NB4 (cell line): Measurements from ENCODE around the gene EPB41L5.
"Not testable (repeated sequence)": the region's sequence is repeated elsewhere in the genome, so short reads cannot be mapped to it uniquely, and the experiment has no call there.

ENCODE experiments used
- DNase-seq: peaks from one replicate; pipeline ENCODE4 v3.0.0; 2010; ENCODE audit warnings: low read depth
- H3K4me3 ChIP-seq: one replicate; pipeline ENCODE4 v1.5.1; 2011; ENCODE audit warnings: mild to moderate bottlenecking, low read depth, low read length, moderate library complexity
- MYC ChIP-seq: IDR thresholded peaks from 2 replicates; pipeline ENCODE4 v1.6.1; 2011; ENCODE audit warnings: low read depth, low read length
- POLR2A ChIP-seq: IDR thresholded peaks from 2 replicates; pipeline ENCODE4 v1.6.1; 2011; ENCODE audit warnings: mild to moderate bottlenecking; ENCODE audit not compliant: insufficient read length; ENCODE audit errors: extremely low read depth
- TF ChIP-seq, protein P1 (sequence below): IDR thresholded peaks from 2 replicates; pipeline ENCODE4 v1.6.1; 2011; ENCODE audit warnings: low read depth, low read length
- TF ChIP-seq, protein P2 (sequence below): IDR thresholded peaks from one replicate; pipeline ENCODE4 v1.5.1; 2012; ENCODE audit warnings: low read depth, low read length

EPB41L5 gene

DNA sequence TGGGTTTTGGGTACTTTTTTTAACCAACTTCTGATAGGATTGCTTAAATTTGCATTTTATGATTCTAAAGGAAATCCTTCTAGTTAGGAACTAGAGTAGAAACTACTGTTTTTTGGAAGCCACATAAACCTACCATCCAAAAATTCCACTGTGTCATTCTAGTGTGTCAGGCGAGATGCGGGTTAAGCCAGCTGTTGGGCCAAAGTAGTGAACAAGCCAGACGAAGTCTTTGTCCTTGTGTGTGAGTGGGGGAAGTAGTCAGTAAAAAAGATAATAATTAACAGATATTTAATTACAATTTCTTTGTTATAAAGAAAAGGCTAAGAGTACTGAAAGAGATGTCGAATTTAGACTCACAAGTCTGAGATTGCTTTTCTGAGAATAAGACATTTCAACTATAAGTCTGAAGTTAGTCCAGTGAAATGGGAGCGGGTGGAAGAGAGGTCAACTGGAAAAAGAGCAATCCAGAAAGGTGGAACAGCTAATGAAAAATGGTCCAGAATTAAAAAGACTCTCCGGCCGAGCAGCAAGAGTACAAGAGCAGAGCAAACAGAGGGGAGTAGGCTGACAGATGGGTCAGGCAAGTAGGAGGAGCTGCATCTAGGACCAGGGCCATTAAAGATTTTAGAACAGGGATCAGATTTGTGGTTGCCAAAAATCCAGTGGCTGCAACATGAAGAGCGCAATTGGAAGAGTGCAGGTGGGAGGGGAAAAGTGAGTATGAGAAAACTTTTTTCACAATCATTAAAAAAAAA is 1.5 kb downstream of the EPB41L5 start:
- H3K4me3 ChIP-seq, result no peak overlapping the region
- no peak for DNase-seq
- TF ChIP-seq, protein P1, sequence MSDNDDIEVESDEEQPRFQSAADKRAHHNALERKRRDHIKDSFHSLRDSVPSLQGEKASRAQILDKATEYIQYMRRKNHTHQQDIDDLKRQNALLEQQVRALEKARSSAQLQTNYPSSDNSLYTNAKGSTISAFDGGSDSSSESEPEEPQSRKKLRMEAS, result no peak
- TF ChIP-seq POLR2A (no peak), MYC (no peak)
- TF ChIP-seq, protein P2, sequence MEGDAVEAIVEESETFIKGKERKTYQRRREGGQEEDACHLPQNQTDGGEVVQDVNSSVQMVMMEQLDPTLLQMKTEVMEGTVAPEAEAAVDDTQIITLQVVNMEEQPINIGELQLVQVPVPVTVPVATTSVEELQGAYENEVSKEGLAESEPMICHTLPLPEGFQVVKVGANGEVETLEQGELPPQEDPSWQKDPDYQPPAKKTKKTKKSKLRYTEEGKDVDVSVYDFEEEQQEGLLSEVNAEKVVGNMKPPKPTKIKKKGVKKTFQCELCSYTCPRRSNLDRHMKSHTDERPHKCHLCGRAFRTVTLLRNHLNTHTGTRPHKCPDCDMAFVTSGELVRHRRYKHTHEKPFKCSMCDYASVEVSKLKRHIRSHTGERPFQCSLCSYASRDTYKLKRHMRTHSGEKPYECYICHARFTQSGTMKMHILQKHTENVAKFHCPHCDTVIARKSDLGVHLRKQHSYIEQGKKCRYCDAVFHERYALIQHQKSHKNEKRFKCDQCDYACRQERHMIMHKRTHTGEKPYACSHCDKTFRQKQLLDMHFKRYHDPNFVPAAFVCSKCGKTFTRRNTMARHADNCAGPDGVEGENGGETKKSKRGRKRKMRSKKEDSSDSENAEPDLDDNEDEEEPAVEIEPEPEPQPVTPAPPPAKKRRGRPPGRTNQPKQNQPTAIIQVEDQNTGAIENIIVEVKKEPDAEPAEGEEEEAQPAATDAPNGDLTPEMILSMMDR, result no peak

GRCh38 chr2:120016800-120017199 is 3.9 kb downstream of the EPB41L5 start:
- TF ChIP-seq, protein P2, result no peak

DNA sequence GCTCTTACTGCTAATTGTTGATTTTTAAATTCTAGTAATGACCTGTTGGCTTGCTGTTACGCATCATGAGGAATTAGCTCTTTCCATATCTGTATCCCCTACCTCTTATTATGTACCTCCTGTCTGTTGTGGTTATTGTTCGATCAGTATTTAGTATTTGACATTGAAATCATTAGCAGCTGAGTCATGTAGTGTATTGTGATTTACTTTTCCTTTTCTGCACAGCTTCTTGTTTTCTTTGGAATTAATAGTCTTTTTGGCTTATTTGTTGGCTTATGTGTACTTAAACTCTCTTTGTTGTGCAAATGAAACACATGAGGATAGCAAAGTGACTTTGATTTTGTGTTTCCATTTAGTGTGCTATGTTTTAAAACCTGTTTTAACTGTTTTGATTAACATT is 4.3 kb downstream of the EPB41L5 start:
- no peak overlapping the region for H3K4me3 ChIP-seq
- no peak for DNase-seq
- TF ChIP-seq, protein P2, result no peak
- TF ChIP-seq, protein P1, result no peak
- no peak for TF ChIP-seq POLR2A
- TF ChIP-seq MYC, result no peak

More at GRCh38 chr2:120016800-120017199, 3.9 kb downstream of the EPB41L5 start:
- no peak for DNase-seq
- no peak overlapping the region for H3K4me3 ChIP-seq

GRCh38 chr2:120018549-120018948 is 5.7 kb downstream of the EPB41L5 start:
- H3K4me3 ChIP-seq, result no peak overlapping the region
- DNase-seq, result no peak
- TF ChIP-seq, protein P2, result no peak
- TF ChIP-seq, protein P1, result no peak
- no peak for TF ChIP-seq POLR2A
- no peak for TF ChIP-seq MYC

GRCh38 chr2:120020554-120020953 is 7.7 kb downstream of the EPB41L5 start:
- H3K4me3 ChIP-seq, result no peak overlapping the region
- TF ChIP-seq, protein P1, result no peak
- TF ChIP-seq POLR2A (no peak), MYC (no peak)
- TF ChIP-seq, protein P2, result no peak
- no peak for DNase-seq

- not testable (repeated sequence) for DNase-seq, H3K4me3 ChIP-seq
Measured at GRCh38 chr2:120022505-120022904, 9.6 kb downstream of the EPB41L5 start.
